ENCODE data around the gene GUCY2D. TPM values are rescaled to one million over a fixed set of nuclear protein-coding genes. Genes with fewer than 3 reads are reported as not detected.

Gene GUCY2D
- total RNA-seq, 1 donor from 2014 or later = 0.05 TPM

DNA sequence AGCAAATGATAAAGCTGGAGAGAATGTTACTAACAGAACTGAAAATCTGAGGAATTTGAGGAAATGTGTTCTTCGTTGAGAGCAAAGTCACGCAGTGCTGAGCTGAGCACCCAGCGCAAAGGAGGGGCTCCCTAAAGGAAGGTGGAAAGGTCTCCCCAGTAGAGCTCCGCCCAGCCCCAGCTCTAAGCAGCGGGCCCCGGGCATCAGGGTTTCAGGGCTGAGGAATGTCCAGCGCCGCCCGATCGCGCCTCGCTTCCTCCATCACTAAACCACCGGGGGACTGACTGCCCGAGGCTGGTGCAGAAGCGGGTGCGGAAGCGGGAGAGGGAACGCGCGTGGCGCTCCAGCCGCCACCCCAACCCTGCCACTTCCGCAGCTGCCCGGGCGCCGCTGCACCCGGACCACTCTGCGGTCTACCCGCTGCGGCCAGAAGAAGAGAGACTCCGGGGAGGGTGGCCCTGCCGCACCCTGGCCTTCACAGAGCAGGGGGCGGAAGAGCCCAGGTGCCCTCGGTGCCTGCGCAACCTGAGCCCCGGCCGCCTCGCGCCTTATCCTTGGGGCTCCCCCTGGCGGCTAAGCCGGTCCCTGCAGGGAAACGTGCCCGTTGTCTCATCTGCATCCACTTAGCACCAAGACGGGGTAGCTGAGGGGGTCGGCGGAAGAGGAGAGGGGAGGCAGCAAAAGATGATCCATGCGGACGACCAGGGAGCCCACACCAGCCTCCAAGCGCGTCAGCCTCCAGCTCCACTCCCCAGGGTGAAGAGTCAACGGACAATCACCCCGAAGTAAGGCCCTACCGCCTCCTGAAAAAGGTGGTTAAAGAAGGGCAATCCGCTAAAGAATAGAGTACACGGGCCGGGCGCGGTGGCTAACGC lies 12.4 kb upstream of the GUCY2D start:
- DNase-seq (ENCODE audit: low spot score) (peak; percentile 82), ATAC-seq (peak; percentile 98)

DNA sequence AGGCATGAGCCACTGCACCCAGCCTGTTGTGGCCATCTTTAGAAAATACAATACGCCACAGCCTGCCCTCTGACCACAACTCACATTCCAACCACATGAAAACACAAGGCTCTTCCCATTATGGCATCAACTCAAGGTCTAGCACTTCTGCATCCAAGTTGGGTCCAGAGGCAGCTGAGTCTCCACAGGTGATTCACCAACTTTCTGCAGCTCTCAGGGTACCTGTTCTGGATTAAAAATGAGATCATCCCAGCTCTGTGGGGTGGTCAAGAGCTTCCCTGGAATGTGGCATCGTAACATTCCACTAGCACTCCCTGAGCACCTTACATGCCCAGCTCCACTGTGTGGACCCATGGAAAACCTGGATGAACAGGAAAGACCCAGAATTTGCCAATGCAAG lies 9.9 kb upstream of the GUCY2D start:
- no peak for DNase-seq (ENCODE audit: low spot score)
- no peak for ATAC-seq

DNA sequence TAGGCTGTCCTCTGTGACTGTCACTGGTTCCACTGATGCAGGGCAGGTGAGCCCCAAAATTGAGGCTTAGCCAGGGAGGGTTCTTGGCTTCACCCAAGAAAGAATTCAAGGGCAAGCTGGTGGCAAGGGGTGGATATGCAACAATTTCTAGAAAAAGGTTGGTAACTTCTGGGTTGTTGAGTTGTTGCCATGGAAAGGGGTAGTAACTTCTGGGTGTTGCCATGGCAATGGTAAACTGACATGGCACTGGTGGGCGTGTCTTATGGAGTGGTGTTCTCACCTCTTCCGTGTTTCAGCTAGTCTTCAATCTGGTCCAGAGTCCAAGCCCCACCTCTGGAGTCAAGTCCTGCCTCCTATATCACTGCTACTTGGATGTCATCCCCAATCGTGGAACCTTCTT lies 9.5 kb upstream of the GUCY2D start:
- DNase-seq (ENCODE audit: low spot score) (no peak), ATAC-seq (no peak)

DNA sequence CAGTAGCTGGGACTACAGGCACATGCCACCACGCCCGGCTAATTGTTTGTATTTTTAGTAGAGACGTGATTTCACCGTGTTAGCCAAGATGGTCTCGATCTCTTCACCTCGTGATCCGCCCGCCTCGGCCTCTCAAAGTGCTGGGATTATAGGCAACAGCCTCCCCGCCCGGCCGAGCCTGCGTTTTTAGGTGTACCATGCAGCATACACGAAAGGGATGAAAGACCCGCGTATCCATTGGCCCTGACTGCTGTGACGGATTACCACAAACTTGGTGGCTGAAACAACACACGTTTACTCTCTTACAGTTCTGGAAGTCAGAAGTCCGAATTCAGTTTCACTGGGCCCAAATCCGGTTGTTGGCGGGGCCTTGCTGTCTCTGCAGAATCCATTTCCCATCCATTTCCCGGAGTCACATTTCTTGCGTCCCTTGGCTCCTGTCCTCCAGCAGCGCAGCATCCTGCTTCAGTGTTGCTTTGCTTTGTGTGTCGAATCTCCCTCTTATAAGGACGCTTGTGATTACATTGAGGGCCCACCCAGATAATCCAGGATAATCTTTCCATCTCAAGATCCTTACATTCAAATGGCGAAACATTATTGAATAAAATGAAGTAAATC lies 8.3 kb upstream of the GUCY2D start:
- ATAC-seq = no peak
- no peak for DNase-seq (ENCODE audit: low spot score)

DNA sequence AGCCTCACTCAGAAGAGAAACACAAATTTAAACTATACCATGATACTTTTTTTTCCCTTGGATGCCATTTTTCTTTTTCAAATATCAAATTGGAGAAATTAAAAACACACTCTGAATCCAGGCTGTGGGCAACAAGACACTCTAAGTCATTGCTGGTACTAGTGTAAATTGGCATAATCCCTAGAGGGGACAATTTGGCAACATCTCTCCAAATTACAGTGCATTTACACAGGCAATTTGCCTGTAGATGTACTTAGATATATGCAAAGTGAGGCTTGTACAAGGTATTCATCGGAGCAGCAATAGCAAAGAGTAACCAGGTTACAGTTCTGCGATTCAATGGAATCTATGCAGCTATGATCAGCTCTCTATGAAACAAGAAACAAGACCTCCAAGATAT lies 6.7 kb upstream of the GUCY2D start:
- ATAC-seq (no peak), DNase-seq (ENCODE audit: low spot score) (no peak)

DNA sequence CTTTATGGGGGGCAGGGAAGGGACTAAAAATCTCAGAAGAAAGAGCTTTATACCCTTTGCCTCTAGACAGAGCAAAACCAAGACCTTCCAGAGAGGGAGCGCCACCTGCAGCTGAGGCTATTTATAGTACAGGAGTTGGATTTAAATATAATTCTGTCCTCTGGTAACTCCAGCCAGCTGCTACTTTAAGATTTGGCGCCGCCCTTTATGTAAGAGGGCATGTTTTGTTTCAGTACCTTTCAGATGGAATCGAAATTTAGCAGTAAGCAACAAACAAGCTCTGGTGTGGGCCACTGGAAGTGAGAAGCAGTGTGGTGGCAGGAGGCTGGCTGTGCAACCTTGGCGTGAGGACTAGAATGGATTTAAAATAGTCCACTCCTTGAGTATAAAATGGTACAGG lies 5.2 kb upstream of the GUCY2D start:
- no peak for DNase-seq (ENCODE audit: low spot score)

DNA sequence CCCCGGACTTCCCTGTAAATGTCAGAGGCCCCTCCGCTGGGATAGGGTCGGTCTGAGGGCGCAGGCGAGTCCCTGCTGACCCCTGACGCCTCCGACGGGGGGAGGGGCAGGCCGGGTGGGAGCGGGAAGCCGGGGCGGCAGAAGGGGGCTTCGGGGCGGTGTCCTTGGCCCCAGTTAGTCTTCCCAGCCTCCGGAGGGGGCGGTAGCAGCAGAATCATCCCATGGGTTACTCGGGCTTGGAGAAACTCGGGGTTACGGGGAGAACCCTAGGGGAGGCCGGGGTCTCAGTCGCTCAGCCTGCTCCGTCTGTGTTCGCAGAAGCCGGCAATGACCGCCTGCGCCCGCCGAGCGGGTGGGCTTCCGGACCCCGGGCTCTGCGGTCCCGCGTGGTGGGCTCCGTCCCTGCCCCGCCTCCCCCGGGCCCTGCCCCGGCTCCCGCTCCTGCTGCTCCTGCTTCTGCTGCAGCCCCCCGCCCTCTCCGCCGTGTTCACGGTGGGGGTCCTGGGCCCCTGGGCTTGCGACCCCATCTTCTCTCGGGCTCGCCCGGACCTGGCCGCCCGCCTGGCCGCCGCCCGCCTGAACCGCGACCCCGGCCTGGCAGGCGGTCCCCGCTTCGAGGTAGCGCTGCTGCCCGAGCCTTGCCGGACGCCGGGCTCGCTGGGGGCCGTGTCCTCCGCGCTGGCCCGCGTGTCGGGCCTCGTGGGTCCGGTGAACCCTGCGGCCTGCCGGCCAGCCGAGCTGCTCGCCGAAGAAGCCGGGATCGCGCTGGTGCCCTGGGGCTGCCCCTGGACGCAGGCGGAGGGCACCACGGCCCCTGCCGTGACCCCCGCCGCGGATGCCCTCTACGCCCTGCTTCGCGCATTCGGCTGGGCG lies 542 bp downstream of the GUCY2D start:
- DNase-seq (ENCODE audit: low spot score) (no peak), ATAC-seq (peak; percentile 43)

More for the DNA sequence above, 5.2 kb upstream of the GUCY2D start:
- peak; percentile 69 for ATAC-seq

DNA sequence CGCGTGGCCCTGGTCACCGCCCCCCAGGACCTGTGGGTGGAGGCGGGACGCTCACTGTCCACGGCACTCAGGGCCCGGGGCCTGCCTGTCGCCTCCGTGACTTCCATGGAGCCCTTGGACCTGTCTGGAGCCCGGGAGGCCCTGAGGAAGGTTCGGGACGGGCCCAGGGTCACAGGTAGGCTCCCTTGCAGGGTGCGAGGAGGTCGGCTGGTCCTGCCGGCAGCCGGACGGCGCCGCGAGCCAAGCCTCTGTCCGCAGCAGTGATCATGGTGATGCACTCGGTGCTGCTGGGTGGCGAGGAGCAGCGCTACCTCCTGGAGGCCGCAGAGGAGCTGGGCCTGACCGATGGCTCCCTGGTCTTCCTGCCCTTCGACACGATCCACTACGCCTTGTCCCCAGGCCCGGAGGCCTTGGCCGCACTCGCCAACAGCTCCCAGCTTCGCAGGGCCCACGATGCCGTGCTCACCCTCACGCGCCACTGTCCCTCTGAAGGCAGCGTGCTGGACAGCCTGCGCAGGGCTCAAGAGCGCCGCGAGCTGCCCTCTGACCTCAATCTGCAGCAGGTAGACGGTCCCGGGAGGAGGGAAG lies 1.3 kb downstream of the GUCY2D start:
- no peak for DNase-seq (ENCODE audit: low spot score)
- ATAC-seq = peak; percentile 9

DNA sequence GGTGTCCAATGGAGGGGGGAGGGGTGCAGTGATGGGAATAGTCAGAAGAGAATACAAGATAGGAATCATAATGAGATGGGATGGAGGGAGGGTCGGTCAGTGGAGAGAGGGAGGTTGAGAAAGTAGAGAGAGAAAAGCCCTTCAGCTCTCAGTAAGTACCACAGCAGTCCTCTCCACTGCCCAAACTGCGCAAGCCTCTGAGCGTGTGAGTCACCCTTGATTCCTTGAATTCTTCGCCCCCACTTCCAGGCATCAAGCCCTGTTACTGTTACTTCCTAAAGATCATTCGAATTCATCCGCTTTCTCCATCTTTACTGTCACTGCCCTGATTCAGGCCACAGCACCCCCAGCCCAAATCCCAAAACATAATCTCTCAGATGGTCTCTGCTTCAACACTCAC lies 2.5 kb downstream of the GUCY2D start:
- ATAC-seq (no peak), DNase-seq (ENCODE audit: low spot score) (no peak)

DNA sequence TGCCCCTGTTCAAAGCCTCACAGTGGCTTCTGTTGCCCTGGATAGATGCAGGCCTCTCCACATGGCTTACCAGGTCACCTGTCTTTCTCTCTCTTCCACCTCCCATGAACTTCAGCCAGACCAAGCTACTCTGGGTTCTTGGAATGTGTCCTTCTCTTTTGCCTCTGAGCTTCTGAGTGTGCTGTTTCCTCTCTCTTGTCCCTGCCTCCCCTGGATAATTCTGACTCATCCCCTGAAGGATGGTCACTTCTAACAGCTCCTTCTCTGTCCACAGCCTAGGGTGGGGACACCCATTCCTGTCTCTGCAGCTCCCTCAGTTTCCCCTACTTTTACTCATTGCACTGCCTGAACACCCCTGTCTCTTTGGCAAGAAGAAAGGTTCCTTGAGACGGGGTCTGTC lies 2.9 kb downstream of the GUCY2D start:
- DNase-seq (ENCODE audit: low spot score) (no peak), ATAC-seq (no peak)

DNA sequence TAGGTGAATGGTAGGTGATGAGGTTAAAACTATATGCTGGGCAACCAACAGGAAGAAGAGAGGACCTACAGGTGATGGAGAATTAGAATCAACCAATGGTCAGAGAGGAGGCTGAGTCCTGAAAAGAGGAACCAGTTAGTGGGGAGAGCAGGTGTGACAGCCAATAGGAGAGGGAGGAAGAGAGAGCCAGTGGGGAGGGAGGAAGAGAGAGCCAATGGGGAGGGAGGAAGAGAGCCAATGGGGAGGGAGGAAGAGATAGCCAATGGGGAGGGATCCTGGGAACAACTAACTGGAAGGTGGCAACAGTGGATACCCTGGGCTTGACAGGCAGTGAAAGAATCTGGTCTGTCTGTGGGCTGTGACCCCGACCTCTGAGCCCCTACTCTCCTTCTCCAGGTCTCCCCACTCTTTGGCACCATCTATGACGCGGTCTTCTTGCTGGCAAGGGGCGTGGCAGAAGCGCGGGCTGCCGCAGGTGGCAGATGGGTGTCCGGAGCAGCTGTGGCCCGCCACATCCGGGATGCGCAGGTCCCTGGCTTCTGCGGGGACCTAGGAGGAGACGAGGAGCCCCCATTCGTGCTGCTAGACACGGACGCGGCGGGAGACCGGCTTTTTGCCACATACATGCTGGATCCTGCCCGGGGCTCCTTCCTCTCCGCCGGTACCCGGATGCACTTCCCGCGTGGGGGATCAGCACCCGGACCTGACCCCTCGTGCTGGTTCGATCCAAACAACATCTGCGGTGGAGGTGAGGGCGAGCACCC lies 3.7 kb downstream of the GUCY2D start:
- ATAC-seq (no peak), DNase-seq (ENCODE audit: low spot score) (no peak)

DNA sequence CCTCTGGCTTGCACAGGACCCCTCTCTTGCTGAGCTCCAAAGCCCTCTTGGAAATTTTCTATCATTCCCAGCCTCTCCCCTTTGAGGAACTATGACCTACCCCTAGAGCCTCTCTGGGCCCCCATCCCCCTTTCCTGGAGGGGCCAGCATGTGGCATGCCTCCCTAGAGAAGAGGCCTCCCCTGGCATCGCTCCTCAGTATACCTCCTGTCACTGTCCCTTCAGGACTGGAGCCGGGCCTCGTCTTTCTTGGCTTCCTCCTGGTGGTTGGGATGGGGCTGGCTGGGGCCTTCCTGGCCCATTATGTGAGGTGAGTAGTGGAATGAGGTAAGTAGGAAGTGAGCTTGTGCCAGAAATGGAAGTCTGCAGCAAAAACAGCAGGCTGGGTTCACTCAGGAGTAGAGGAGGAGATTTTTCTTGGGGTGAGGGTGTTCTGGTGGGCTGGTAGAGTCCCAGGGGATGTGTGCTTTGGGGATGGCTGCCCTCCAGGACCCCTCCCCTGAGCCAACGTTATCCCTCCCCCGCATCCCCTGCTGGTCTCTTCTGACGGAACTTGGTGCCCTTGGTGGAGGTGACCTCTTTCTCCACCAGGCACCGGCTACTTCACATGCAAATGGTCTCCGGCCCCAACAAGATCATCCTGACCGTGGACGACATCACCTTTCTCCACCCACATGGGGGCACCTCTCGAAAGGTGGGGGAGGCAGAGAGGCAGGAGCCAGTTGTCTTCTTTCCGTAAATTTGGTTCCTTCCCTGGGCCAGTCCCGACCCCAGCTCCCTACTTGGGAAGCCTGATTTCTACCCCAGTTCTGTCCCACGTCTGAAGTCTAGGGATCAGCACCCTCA lies 4.6 kb downstream of the GUCY2D start:
- ATAC-seq = no peak
- DNase-seq (ENCODE audit: low spot score) = no peak

DNA sequence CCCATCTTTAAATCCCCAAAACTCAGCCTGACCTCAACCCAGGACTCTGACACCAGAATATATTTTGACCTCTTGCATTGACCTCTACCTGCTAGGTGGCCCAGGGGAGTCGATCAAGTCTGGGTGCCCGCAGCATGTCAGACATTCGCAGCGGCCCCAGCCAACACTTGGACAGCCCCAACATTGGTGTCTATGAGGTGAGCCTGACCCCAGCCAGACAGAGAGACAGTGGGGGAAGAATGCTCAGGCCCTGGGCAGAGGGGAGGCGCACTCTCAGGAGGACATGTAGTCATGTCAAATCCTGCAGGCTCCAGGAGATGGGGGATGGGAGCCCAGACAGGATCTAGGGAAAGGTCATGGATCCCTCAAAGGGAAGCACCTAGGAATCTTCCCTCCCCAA lies 5.4 kb downstream of the GUCY2D start:
- DNase-seq (ENCODE audit: low spot score) (no peak), ATAC-seq (no peak)

DNA sequence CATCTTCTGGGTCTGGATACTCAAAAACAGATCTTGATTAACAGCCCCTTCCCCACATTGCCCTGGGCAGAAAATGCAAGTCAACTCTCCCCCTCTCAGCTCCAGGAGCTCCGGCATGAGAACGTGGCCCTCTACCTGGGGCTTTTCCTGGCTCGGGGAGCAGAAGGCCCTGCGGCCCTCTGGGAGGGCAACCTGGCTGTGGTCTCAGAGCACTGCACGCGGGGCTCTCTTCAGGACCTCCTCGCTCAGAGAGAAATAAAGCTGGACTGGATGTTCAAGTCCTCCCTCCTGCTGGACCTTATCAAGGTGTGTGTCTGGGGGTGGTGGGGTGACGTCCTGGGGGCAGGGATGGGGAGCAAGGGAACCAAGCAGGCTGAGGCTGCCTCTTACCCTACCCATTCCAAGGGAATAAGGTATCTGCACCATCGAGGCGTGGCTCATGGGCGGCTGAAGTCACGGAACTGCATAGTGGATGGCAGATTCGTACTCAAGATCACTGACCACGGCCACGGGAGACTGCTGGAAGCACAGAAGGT lies 9.7 kb downstream of the GUCY2D start:
- no peak for ATAC-seq
- DNase-seq (ENCODE audit: low spot score) = peak; percentile 39

DNA sequence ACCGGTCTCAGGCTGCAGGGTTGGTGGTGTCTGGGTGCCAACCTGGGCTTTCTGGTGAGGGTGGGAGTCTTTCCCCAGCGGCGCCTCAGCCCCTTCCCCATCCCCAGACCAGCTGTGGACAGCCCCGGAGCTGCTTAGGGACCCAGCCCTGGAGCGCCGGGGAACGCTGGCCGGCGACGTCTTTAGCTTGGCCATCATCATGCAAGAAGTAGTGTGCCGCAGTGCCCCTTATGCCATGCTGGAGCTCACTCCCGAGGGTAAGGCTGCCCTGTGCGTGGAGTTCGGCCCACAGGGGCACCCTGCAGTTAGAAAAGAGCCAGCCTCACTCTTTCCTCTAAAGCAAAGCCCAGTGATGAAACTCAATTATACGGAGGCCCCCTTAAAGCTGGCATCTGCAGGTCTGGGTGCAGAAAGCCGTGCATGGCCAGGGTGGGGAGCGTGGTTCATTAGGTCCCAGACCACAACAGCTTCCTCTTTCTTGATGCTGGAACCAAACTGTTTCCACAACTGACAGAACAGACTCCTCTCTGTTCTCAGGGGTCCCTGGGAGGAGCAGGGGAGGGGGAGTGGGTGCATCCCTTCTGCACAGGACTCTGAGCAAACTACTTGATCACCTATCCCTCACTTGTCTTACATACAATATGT lies 10.7 kb downstream of the GUCY2D start:
- DNase-seq (ENCODE audit: low spot score) (peak; percentile 40), ATAC-seq (no peak)

DNA sequence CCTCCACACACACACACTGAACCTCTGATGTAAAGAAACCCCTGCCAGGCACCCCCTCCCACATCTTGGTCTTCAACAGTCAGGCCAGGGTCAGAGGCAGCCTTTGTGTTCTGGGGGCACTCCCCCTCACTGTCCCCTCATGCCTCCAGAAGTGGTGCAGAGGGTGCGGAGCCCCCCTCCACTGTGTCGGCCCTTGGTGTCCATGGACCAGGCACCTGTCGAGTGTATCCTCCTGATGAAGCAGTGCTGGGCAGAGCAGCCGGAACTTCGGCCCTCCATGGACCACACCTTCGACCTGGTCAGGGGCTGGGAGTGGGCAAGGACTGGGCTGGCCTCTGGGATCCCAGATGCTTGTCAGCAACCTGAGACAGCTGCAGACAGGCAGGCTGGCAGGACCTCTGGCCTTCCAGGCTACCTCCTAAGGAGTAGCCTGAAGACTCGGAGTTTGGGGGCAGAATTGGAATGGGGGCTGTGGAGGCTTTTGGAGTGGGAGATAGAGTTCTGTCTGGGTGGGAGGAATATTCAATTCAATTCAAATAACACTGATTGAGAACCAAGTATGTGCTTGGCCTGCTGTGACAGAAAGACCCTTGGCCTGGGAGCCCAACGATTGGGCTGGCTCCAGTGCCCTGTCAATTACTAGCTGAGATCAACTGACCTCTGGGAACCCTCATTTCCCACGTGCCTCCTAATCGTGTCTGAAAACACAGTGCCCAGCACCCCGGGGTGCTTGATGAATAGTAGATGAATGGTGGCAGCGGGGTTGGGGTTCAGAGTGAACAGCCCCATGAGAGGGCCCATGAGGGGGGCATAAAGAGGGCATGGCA lies 11.5 kb downstream of the GUCY2D start:
- DNase-seq (ENCODE audit: low spot score) (peak; percentile 42), ATAC-seq (no peak)

DNA sequence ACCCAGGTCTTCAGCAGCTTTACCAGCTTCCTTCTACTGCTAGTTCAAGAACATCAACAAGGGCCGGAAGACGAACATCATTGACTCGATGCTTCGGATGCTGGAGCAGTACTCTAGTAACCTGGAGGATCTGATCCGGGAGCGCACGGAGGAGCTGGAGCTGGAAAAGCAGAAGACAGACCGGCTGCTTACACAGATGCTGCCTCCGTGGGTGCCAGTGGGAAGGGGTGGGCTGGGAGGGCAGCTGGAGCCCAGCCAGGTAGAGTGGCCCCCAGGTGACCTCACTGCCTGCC lies 12.1 kb downstream of the GUCY2D start:
- DNase-seq (ENCODE audit: low spot score) (no peak), ATAC-seq (no peak)
